ENCODE data around the gene ZRANB1.
"Not testable (repeated sequence)": the region's sequence is repeated elsewhere in the genome, so short reads cannot be mapped to it uniquely, and the experiment has no call there.

ZRANB1 gene

GRCh38 chr10:124963866-124964720 is 22.2 kb downstream of the ZRANB1 start:
- DNase-seq (ENCODE audit: low read depth, low spot score), result no peak

- no peak for DNase-seq (ENCODE audit: low read depth, low spot score)
These were observed 24.1 kb downstream of the ZRANB1 start for GRCh38 chr10:124966008-124966407.

- DNase-seq (ENCODE audit: low read depth, low spot score), result no peak
These were observed 25.3 kb downstream of the ZRANB1 start for GRCh38 chr10:124967255-124967654.

DNA sequence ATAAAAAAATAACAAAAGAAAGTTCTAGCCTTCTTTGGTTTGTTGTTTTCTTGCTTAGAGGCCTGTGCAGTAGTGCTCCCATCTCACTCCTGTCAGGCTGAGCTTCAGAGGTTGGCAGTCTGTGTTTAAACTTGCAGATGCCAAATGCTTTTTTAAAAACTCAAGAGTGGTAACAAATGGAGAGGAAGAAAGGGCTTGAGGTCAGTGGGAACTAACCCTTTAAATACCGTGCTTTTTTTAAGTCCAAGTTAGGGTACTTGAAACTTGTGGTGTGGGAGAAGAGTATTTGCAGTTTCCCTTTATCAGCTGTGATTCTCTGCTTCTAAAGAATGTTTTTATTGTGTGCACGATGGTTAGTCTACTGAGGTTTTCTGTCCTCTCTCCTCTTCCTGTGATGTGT is 29.4 kb downstream of the ZRANB1 start:
- DNase-seq (ENCODE audit: low read depth, low spot score), result no peak

- DNase-seq (ENCODE audit: low read depth, low spot score), result no peak
These were observed 30.7 kb downstream of the ZRANB1 start for GRCh38 chr10:124972637-124973036.

DNA sequence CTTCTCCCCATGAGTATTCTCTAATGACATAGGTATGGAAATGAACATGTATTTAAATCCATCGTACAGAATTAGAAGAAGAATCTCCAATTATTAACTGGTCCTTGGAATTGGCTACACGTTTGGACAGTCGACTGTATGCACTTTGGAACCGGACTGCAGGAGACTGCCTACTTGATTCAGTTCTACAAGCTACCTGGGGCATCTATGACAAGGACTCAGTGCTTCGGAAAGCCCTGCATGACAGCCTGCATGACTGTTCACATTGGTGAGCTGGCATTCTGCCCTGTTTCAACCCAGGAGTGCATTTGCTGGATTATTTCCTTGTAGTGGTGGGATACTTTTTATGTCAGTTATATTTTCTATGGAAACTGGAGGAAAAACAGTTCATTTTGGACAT is 32.2 kb downstream of the ZRANB1 start:
- DNase-seq (ENCODE audit: low read depth, low spot score), result no peak

- DNase-seq (ENCODE audit: low read depth, low spot score), result no peak
These were observed 34.1 kb downstream of the ZRANB1 start for GRCh38 chr10:124975977-124976514.

- no peak for DNase-seq (ENCODE audit: low read depth, low spot score)
These were observed 35.2 kb downstream of the ZRANB1 start for GRCh38 chr10:124977161-124977560.

GRCh38 chr10:124977648-124978375 is 35.9 kb downstream of the ZRANB1 start:
- no peak for DNase-seq (ENCODE audit: low read depth, low spot score)

DNA sequence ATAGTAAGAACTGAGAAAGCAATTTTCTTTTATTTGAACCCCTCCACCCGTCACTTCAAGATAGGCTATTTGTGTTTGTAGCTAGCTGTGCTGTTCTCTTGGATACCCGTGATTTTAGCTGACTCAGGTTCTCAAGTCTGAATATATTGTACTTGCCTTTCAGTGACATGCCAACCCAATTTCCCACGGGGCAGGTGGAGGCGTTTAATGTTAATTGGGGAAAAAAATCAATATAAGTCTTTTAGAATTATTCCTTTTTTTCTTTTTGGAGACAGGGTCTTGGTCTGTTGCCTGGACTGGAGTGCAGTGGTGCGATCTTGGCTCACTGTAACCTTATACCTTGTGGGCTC is 36.4 kb downstream of the ZRANB1 start:
- DNase-seq (ENCODE audit: low read depth, low spot score), result no peak

DNA sequence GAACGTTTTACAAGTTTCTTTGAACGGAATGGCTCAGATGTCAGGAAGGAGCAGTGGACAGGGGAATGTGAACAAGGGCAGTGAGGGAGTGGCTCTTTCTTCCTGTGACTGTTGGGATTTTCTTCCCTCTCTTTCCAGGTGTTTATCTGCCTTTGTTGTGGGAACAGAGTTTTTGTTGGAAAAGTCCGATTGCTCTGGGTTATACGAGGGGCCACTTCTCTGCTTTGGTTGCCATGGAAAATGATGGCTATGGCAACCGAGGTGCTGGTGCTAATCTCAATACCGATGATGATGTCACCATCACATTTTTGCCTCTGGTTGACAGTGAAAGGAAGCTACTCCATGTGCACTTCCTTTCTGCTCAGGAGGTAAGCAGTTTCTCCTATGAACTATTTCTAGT is 41.4 kb downstream of the ZRANB1 start:
- DNase-seq (ENCODE audit: low read depth, low spot score), result no peak

DNA sequence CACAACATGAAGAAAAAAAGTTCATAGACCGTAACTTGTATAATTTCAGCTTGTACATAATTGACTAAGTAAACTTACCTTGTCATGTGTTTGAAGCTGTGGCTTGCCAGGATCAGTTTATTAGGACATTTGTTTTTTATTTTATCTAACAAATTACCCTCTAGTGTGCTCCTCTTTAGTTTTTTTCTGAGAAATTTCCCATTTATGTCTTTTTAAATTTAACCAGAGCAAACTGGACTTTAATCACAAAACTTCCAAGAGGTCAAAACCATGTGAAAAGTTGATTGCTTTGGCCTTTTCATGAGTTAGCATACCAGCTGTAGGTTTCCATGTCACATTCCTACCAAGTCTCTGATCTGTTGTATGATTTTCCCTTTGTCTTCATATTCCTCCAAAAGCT is 42.5 kb downstream of the ZRANB1 start:
- DNase-seq (ENCODE audit: low read depth, low spot score), result no peak

DNA sequence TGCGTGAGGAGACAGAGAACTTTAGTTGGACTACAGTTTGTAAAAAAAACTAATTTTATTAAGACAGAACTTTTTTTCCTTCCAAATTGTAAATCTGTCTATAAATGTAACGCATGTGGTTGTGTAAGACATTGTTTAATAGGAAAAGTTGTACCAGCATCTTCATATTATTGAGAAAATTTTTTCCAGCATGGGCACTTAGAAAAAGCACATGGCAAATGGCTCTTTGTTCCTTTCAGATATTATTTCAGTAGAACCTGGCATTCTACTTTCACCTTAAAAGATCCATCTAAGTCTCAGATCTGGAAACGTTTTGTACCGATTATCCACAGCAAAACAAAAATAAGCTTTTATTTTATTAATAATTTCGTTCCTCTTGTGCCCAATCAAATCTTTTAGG is 43.2 kb downstream of the ZRANB1 start:
- no peak for DNase-seq (ENCODE audit: low read depth, low spot score)

- no peak for DNase-seq (ENCODE audit: low read depth, low spot score)
These were observed 45.9 kb downstream of the ZRANB1 start for GRCh38 chr10:124987788-124988187.

GRCh38 chr10:124988753-124989152 is 46.8 kb downstream of the ZRANB1 start:
- not testable (repeated sequence) for DNase-seq (ENCODE audit: low read depth, low spot score)

GRCh38 chr10:124989526-124989925 is 47.6 kb downstream of the ZRANB1 start:
- no peak for DNase-seq (ENCODE audit: low read depth, low spot score)

DNA sequence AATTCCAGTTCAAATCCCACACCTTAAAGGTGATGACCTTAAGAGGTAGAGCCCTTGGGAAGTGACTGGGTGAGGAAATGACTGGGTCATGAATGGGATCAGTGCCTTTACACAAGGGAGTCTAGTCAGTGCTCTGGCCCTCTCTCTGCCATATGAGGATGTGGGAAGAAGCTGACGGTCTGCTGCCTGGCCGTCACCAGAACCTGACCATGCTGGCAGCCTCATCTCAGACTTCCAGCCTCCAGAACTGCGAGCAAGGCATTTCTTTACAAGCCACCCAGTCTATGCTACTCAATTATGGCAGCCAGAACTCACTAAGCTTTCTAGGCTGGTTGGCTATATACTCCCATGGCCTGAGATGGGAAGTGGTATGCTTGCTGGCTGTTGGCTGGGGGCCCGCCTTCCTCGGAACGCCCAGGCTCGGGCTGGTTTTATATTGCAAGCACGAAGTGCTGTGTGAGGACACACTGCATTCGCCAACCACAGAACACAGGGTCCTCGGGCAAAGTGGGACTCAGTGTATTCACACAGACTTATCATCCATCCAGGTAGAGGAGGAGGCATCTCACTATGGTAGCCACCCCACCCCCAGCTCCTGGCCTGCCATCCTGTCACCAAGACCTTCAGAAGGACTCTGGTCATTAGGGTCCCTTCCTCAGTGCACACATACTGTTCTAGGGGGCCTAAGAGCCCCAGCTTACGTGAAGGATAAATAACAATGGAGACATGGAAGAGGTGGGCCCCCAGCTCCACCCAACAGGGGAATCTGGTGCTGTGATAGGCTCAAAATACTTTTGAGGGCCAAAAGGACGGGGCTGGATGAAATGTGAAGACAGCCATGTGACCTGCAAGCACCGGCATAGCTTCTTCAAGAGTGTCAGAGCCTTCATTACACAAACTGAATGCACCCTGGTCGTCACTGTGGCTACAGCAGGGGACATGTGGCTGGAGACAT is 49.0 kb downstream of the ZRANB1 start:
- DNase-seq (ENCODE audit: low read depth, low spot score), result no peak

DNA sequence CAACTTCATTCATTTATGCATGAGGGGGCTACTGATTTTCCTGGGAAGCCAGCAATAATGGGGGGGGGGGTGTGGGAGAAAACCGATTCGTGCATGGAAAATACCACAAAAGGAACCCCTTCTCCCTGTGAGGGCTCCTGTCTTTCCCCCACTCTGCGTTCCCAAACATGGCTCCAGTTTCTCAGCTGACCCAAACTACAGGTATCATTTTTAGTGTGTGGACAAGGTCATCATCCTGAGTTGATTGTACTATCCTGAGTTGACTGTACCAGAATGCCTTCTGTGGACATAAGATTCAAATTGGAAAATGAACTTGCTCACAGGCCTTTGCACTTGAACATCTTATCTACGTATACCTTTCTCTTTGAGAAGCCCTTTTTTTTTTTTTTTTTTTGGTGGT is 49.9 kb downstream of the ZRANB1 start:
- DNase-seq (ENCODE audit: low read depth, low spot score), result no peak

DNA sequence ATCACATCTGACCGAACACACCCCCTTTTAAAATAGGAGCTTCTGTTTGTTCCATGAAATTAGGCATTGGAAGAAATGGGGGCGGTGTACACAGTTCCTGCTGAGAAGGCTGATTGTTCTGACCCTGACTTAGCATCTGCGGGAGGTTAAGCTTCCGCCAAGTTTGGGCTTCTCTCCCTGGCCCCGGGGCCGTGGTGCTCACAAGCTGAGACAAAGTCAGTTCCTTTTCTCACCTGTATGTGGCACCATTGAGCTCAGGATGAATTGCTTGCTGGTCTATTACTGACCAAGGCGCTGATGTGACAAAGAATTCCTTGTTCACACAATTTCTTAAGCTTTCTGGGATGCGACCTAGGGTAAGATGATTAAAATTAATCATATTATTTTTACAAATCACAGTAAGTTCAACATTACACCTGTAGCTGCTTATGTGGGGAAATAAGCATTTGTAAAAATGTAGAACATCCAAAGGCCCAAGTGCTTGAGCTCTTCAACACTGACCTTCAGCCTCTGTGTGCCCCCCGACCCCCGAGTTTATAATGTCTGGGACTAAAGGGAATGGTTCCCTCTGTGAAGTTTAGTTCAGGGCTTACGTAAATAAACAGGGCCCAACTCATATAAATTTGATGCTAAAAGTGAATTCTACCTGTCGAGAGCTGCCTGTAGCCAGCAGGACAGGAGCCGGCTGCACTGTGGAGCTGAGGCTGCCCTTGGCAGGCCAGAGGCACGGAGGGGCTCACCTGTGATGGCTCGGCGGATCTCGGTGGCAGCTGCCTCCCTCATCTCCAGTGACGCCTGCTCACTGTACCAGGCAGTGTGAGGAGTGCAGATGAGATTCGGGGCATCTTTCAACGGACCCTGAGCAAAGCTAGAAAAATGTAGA is 50.8 kb downstream of the ZRANB1 start:
- no peak for DNase-seq (ENCODE audit: low read depth, low spot score)

DNA sequence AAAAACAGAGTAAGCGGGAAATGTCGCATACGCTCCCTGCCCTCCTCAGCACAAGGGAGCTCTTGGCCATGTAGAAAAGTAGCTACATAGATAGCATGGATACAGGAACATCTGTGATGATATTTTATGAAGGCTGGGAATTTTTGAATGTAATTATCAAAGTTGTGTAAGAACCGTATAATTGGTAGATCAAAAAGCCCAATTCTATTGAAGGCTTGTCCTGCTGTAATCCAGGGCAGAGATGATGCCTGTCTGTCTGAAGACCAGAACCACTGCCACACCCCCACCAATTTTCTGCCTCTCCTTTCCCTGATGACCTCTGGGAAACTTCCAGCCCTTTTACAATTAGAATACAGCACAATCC is 51.4 kb downstream of the ZRANB1 start:
- DNase-seq (ENCODE audit: low read depth, low spot score), result no peak
